OCI-LY3 (cell line): ENCODE measurements around the gene NDUFB10.

Experiments
- H2AFZ ChIP-seq: fragments of 200-600, 300-600 bp; shearing (Covaris generic); 2 replicates; pipeline ENCODE4 v1.6.0; 2014; ENCODE audit warnings: antibody characterized with exemption, low read depth, low read length
- H3K27ac ChIP-seq: fragments of 200-600, 300-600 bp; sonication (generic); 2 replicates; pipeline ENCODE4 v1.5.1; 2014; ENCODE audit warnings: mild to moderate bottlenecking, low read length, moderate library complexity, mixed read lengths
- H3K27me3 ChIP-seq: fragments of 200-600, 300-600 bp; sonication (generic); 2 replicates; pipeline ENCODE4 v1.6.1; 2014; ENCODE audit warnings: low read depth, low read length, mixed read lengths
- H3K36me3 ChIP-seq: fragments of 200-600, 300-600 bp; sonication (generic); replicated peaks from 2 replicates; pipeline ENCODE3; 2014; ENCODE audit warnings: low read depth, low read length, mixed read lengths
- H3K4me1 ChIP-seq: fragments of 300-600, 200-600 bp; sonication (generic); 2 replicates; pipeline ENCODE4 v1.6.1; 2014; ENCODE audit warnings: low read length, mixed read lengths
- H3K4me2 ChIP-seq: fragments of 200-600, 300-600 bp; sonication (generic); 2 replicates; pipeline ENCODE4 v1.6.1; 2014; ENCODE audit warnings: low read length, mixed read lengths
- H3K4me3 ChIP-seq: fragments of 300-600, 200-600 bp; sonication (generic); 2 replicates; pipeline ENCODE4 v1.5.1; 2014; ENCODE audit warnings: antibody characterized with exemption, mild to moderate bottlenecking, low read length, moderate library complexity
- H3K79me2 ChIP-seq: fragments of 300-600, 200-600 bp; shearing (Covaris generic); 2 replicates; pipeline ENCODE4 v1.6.1; 2014; ENCODE audit warnings: mild to moderate bottlenecking, low read length, mixed read lengths
- H3K9ac ChIP-seq: fragments of 300-600, 200-600 bp; shearing (Covaris generic); 2 replicates; pipeline ENCODE4 v1.6.0; 2014; ENCODE audit warnings: mild to moderate bottlenecking, low read length, moderate library complexity
- H3K9me3 ChIP-seq: fragments of 200-600, 300-600 bp; shearing (Covaris generic); 2 replicates; pipeline ENCODE4 v1.6.1; 2014; ENCODE audit warnings: low read length, mixed read lengths; ENCODE audit not compliant: insufficient read depth
- H4K20me1 ChIP-seq: fragments of 200-600, 300-600 bp; sonication (generic); 2 replicates; pipeline ENCODE4 v1.6.1; 2016; ENCODE audit warnings: low read length, mixed read lengths; ENCODE audit not compliant: insufficient read depth
- CTCF ChIP-seq: fragments of 200-600, 300-600 bp; sonication (generic); IDR thresholded peaks from 2 replicates; pipeline ENCODE4 v1.5.1; 2014; ENCODE audit warnings: antibody characterized with exemption, low read length, low read depth
- EZH2phosphoT487 ChIP-seq: fragments of 200-600 bp; shearing (Covaris generic); IDR thresholded peaks from 2 replicates; pipeline ENCODE4 v1.6.1; 2018; ENCODE audit warnings: antibody characterized with exemption, mixed run types, low read depth

The NDUFB10 gene

GRCh38 chr16:1923299-1924034 is 35.9 kb upstream of the NDUFB10 start:
- no peak overlapping the region for H3K9ac ChIP-seq
- peaks cover 8% of the 10 kb centered on the region; the same call in 1 of the 2 replicates for H3K27me3 ChIP-seq
- no peaks in the 10 kb centered on the region for H3K79me2 ChIP-seq
- no peak overlapping the region for H3K4me3 ChIP-seq
- no peak overlapping the region for H2AFZ ChIP-seq
- no peaks in the 10 kb centered on the region for H4K20me1 ChIP-seq
- TF ChIP-seq CTCF (peak; percentile 12; the same call in 1 of the 2 replicates), EZH2phosphoT487 (no peak)
- no peaks in the 10 kb centered on the region for H3K9me3 ChIP-seq
- no peak overlapping the region for H3K27ac ChIP-seq
- H3K4me1 ChIP-seq, result no peaks in the 10 kb centered on the region
- no peaks in the 10 kb centered on the region for H3K36me3 ChIP-seq
- no peak overlapping the region for H3K4me2 ChIP-seq

- H3K4me3 ChIP-seq, result no peak overlapping the region
- no peak overlapping the region for H3K9ac ChIP-seq
- no peaks in the 10 kb centered on the region for H3K79me2 ChIP-seq
- H3K36me3 ChIP-seq, result no peaks in the 10 kb centered on the region
- H2AFZ ChIP-seq, result no peak overlapping the region
- H3K27ac ChIP-seq, result no peak overlapping the region
- H4K20me1 ChIP-seq, result no peaks in the 10 kb centered on the region
- H3K4me1 ChIP-seq, result peaks cover 2% of the 10 kb centered on the region; the same call in 1 of the 2 replicates
- no peak overlapping the region for H3K4me2 ChIP-seq
- no peaks in the 10 kb centered on the region for H3K9me3 ChIP-seq
- peaks cover 8% of the 10 kb centered on the region; the same call in 1 of the 2 replicates for H3K27me3 ChIP-seq
- TF ChIP-seq EZH2phosphoT487 (no peak), CTCF (no peak)
Observed at GRCh38 chr16:1924095-1924494, 35.2 kb upstream of the NDUFB10 start.

- Histone ChIP-seq H3K9me3 (no peaks in the 10 kb centered on the region), H3K9ac (no peak overlapping the region), H3K4me3 (no peak overlapping the region), H3K36me3 (no peaks in the 10 kb centered on the region), H3K4me2 (no peak overlapping the region), H3K4me1 (peaks cover 8% of the 10 kb centered on the region; the same call in 1 of the 2 replicates), H4K20me1 (no peaks in the 10 kb centered on the region), H3K27me3 (peaks cover 6% of the 10 kb centered on the region; the same call in 1 of the 2 replicates), H2AFZ (no peak overlapping the region), H3K79me2 (no peaks in the 10 kb centered on the region), H3K27ac (no peak overlapping the region)
- TF ChIP-seq EZH2phosphoT487 (no peak), CTCF (no peak)
Observed at GRCh38 chr16:1926271-1926670, 33.1 kb upstream of the NDUFB10 start.

- Histone ChIP-seq H3K9me3 (no peaks in the 10 kb centered on the region), H3K27me3 (no peaks in the 10 kb centered on the region), H3K4me2 (peak overlapping the region; percentile 84), H3K9ac (peak overlapping the region; percentile 66), H3K4me1 (peaks cover 8% of the 10 kb centered on the region; the same call in 1 of the 2 replicates), H3K79me2 (no peaks in the 10 kb centered on the region), H3K27ac (no peak overlapping the region), H2AFZ (peak overlapping the region; percentile 93), H3K36me3 (no peaks in the 10 kb centered on the region), H4K20me1 (no peaks in the 10 kb centered on the region), H3K4me3 (peak overlapping the region; percentile 78)
- TF ChIP-seq EZH2phosphoT487, result no peak
- no peak for TF ChIP-seq CTCF
Observed at GRCh38 chr16:1929105-1929504, 30.2 kb upstream of the NDUFB10 start.
